ENCODE data around the gene GUF1.

Gene GUF1

DNA sequence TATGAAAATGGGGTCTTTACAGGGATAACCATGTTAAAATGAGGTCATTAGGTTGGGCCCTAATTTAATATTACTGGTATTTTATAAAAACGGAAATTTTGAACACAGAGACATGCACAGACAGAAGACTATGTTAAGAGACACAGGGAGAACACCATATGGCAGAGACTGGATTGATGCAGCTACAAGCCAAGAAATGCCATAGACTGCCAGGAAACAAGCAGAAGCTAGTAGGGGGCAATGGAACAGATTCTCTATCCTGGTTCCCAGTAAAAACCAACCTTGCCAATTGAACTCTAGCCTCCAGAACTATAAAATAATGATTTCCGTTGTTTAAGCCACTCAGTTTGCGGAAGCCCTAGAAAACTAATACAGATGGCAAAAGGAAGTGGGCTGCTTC lies 6.6 kb upstream of the GUF1 start:
- TF ChIP-seq, protein P1, sequence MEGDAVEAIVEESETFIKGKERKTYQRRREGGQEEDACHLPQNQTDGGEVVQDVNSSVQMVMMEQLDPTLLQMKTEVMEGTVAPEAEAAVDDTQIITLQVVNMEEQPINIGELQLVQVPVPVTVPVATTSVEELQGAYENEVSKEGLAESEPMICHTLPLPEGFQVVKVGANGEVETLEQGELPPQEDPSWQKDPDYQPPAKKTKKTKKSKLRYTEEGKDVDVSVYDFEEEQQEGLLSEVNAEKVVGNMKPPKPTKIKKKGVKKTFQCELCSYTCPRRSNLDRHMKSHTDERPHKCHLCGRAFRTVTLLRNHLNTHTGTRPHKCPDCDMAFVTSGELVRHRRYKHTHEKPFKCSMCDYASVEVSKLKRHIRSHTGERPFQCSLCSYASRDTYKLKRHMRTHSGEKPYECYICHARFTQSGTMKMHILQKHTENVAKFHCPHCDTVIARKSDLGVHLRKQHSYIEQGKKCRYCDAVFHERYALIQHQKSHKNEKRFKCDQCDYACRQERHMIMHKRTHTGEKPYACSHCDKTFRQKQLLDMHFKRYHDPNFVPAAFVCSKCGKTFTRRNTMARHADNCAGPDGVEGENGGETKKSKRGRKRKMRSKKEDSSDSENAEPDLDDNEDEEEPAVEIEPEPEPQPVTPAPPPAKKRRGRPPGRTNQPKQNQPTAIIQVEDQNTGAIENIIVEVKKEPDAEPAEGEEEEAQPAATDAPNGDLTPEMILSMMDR (IDR thresholded peaks at IDR 0.05) = no peak

DNA sequence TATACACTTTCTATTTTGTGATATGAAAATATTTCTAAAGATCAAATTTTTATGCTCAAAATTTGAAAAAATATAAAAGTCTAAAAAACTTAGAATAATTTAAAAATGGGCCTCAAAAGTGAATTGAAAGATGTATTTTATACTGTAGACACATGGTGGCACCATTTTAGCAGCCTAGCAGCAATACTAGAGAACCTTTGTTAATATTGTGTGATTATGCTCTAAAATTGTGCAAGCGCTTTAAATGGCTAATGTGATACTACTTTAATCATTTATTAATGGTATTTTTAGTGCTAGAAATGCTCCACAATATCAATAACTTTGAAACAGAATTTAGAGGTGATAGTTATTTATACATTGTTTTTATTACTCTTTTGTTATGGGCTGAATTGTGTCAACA lies 3.7 kb upstream of the GUF1 start:
- TF ChIP-seq, protein P1 (IDR thresholded peaks at IDR 0.05) = peak; percentile 29; the same call in 1 of the 2 replicates

DNA sequence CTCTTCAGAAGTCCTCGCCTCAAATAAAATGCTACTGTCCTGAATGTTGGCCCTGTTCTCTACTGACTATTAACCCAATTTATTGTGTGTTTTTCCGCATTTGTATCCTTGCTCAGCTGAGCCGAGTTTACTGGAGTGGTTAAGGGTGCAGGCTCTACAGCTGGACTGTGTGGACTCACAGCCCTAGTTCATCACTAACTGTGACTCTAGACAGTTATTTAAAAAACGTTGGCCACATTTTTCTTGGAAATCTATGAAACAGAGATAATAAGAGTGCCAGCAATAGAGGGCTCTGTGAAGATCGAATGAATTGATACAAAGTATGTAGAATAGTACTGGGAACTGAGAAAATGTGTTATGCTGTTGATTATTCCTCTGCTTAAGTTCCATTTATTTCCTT lies 2.9 kb upstream of the GUF1 start:
- TF ChIP-seq, protein P1 (IDR thresholded peaks at IDR 0.05) = no peak

DNA sequence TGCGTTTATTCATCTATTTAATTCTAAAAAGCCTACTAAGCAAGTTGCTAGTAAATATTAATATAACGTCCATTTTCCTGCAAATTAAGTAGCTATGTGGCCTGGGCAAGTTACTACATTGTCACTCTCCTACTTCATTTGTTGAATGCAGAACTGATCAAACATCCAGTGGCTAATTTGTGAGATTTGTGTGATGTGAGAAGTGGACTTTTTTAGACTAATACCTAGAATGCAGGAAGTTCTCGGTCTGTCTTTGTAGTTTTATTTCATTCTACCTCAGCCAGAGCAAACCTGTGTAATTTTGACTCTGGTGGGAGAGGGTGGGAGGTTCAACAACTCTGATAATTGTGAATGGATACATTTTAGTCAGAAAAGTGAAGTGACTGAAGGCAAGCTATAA lies 840 bp downstream of the GUF1 start:
- TF ChIP-seq, protein P1 (IDR thresholded peaks at IDR 0.05) = no peak

DNA sequence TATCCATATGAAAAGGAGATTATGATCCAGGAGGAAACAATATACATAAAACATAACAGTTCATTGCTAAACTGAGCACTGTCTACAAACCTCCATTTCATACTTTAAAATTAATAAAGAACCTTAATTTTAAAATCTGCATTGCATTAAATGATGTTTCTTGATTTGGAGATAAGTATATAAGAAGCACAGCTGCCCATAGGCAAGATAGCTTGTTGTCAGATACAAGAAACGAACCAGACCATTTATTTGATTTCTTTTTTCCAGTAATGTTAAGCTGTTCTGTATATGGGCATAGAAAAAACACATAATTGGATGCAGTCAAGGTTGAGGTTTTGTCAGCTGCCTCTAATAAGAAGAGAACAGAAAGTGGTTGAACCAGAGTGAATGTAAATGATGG lies 6.4 kb downstream of the GUF1 start:
- TF ChIP-seq, protein P1 (IDR thresholded peaks at IDR 0.05) = no peak

DNA sequence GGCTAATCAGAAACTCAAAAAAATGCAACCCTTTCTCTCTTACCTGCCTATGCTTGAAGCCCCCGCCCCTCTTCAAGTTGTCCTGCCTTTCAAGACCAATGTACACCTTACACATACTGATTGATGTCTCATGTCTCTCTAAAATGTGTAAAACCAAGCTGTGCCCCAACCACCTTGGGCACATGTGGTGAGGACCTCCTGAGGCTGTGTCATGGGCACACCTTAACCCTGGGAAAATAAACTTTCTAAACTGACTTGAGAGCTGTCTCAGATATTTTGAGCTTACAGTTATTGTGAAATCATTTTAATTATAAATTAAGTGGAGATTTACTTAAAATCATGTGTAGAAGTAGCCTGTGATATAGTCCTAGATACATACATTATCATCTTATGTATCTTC lies 22.2 kb downstream of the GUF1 start:
- TF ChIP-seq, protein P1 (IDR thresholded peaks at IDR 0.05) = no peak

DNA sequence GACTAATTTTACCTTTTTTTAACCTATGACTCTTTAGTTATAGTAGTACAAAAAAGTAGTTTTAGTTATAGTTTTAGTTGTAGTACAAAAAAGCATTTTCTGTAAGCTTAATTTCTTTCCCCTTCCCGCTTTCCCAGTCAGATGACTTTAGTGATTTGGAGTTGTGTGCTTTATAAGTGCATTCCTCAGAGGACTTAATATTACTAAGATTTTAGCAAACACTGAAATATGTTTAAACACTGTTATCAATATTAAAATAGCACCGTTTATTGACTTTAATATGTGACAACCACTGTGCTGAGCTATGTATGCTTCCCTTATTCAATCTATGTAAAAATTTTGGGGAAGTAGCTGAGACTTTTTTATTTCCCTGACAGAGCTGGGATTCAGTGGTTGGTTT lies 22.8 kb downstream of the GUF1 start:
- TF ChIP-seq, protein P1 (IDR thresholded peaks at IDR 0.05) = no peak

DNA sequence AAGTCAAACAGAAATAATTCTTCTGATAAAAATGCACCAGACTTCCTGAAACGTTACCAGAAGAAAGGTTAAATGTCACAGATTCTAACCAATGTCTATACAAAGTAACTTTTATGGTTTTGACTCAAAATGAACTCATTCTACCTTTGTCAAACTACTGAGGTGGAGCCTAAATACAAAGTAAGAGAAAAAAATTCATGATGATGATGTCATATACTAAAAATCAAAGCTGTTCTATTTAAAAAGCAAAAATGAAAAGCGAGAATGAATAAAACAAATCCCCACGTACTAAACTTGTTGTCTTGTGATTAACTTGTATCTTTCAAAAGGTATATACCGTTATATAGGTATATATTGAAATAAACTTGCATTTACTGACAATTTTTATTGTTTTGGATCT lies 26.5 kb downstream of the GUF1 start:
- TF ChIP-seq, protein P1 (IDR thresholded peaks at IDR 0.05) = no peak

Data from LNCAP (cell line).